Ovary (tissue), 3 donors: ENCODE results near the gene CDH23.

Source experiments
- CTCF ChIP-seq, 3 donors: fragments of 450-650 bp in 2 of 3; fragments of 200-600 bp in 1 of 3; IDR thresholded peaks; one replicate each; pipeline versions ENCODE4 v1.5.1 to v1.8.0; 2016 to 2022; ENCODE audit warnings: antibody characterized with exemption in 3 of 3, mild to moderate bottlenecking in 1 of 3
- POLR2A ChIP-seq: fragments of 450-650 bp; IDR thresholded peaks from one replicate; pipeline ENCODE4 v1.6.1; 2017; ENCODE audit warnings: antibody characterized with exemption, mild to moderate bottlenecking, moderate library complexity
- donor health status: DM: no; HTN: no; CAD: no.

- TF ChIP-seq CTCF (IDR thresholded peaks at IDR 0.05) (no peak), POLR2A (no peak)
Observed at GRCh38 chr10:71721313-71721712, 324.6 kb downstream of the CDH23 start.
